H7 (cell line): Measurements from ENCODE around the gene HADH. TPM values are rescaled to one million over a fixed set of nuclear protein-coding genes. Genes with fewer than 3 reads are reported as not detected.

ENCODE experiments used
- DNase-seq: peaks from one replicate; pipeline ENCODE4 v3.0.0; 2012
- H3K27me3 ChIP-seq: 2 replicates; pipeline ENCODE4 v1.6.0; 2011; ENCODE audit warnings: mild to moderate bottlenecking, low read length; ENCODE audit not compliant: control insufficient read depth, insufficient read depth
- H3K36me3 ChIP-seq: replicated peaks from 2 replicates; pipeline ENCODE4 v1.5.1; 2011; ENCODE audit warnings: low read length; ENCODE audit not compliant: control insufficient read depth, insufficient read depth
- H3K4me3 ChIP-seq: 2 replicates; pipeline ENCODE4 v1.5.1; 2011; ENCODE audit warnings: low read depth, mild to moderate bottlenecking, control low read depth, low read length, moderate library complexity; ENCODE audit not compliant: insufficient read depth
- total RNA-seq: library from RNA; depleted of rRNA; stranded (reverse); fragments of >200 nt; shearing (Covaris generic); gene quantifications from 2 replicates; pipeline ENCODE4 v1.2.3, GENCODE V29; 2014; rRNA removed

The HADH gene
- total RNA-seq, 1 experiment from 2014 or later = 14.5 TPM

DNA sequence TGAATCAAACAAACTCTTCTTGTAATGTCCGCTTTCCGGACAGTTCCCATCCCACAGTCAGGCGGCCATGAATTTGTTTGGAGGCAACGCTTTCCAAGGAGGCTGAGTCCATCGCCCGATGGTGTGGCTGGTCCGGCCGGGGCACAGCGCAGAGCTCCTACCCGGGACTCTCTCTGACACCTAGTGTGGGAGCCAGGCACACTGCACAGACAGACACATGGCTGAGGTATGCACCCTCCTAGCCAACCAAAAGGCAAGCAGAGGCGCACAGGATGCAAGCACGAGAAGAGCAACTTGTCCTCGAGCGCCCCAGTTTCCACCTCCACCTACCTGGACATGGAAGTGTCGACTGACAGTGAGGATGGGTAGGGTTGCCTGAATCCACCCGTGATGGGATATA lies 91.6 kb downstream of the HADH start:
- no peaks in the 10 kb centered on the region for H3K27me3 ChIP-seq
- H3K36me3 ChIP-seq = no peaks in the 10 kb centered on the region
- no peak for DNase-seq
- no peak overlapping the region for H3K4me3 ChIP-seq

Other genes with a start within 250 kb of the HADH start
- gene SGMS2, start 165.0 kb upstream of the HADH start, total RNA-seq = 0.17 and 0.37 TPM in 2 replicates
- 1.5 and 1.7 TPM in 2 replicates for gene CYP2U1, start 58.3 kb upstream of the HADH start, total RNA-seq
- 0.28 and 0.48 TPM in 2 replicates for gene LEF1, start 179.0 kb downstream of the HADH start, total RNA-seq